ENCODE measurements around the gene HEY2.

- TF ChIP-seq, protein P1, sequence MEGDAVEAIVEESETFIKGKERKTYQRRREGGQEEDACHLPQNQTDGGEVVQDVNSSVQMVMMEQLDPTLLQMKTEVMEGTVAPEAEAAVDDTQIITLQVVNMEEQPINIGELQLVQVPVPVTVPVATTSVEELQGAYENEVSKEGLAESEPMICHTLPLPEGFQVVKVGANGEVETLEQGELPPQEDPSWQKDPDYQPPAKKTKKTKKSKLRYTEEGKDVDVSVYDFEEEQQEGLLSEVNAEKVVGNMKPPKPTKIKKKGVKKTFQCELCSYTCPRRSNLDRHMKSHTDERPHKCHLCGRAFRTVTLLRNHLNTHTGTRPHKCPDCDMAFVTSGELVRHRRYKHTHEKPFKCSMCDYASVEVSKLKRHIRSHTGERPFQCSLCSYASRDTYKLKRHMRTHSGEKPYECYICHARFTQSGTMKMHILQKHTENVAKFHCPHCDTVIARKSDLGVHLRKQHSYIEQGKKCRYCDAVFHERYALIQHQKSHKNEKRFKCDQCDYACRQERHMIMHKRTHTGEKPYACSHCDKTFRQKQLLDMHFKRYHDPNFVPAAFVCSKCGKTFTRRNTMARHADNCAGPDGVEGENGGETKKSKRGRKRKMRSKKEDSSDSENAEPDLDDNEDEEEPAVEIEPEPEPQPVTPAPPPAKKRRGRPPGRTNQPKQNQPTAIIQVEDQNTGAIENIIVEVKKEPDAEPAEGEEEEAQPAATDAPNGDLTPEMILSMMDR (IDR thresholded peaks at IDR 0.05; ENCODE audit: extremely low read depth in 1 of 2, insufficient read depth in 1 of 2, low read depth in 1 of 2, low read length in 2 of 2): no peak
- no peak for TF ChIP-seq POLR2A (IDR thresholded peaks at IDR 0.05; ENCODE audit: low read depth, low read length)
Measured at GRCh38 chr6:125714441-125715090, 34.9 kb upstream of the HEY2 start.

Data from endothelial cell of umbilical vein (primary cell).